OCI-LY1 (cell line): ENCODE results near the gene TRNAU1AP.

Source experiments
- EZH2 ChIP-seq: fragments of 200-600 bp; sonication (generic), shearing (Covaris generic); IDR thresholded peaks from 2 replicates; pipeline ENCODE4 v1.8.0; 2017; ENCODE audit warnings: borderline replicate concordance, mixed run types, mild to moderate bottlenecking, antibody characterized with exemption, low read length, moderate library complexity, mixed read lengths
- TF ChIP-seq, protein P1 (sequence below): fragments of 200-600 bp; sonication (generic), shearing (Covaris generic); IDR thresholded peaks from 2 replicates; pipeline ENCODE4 v1.5.1; 2017; ENCODE audit warnings: mild to moderate bottlenecking, antibody characterized with exemption, low read length, moderate library complexity, mixed read lengths

DNA sequence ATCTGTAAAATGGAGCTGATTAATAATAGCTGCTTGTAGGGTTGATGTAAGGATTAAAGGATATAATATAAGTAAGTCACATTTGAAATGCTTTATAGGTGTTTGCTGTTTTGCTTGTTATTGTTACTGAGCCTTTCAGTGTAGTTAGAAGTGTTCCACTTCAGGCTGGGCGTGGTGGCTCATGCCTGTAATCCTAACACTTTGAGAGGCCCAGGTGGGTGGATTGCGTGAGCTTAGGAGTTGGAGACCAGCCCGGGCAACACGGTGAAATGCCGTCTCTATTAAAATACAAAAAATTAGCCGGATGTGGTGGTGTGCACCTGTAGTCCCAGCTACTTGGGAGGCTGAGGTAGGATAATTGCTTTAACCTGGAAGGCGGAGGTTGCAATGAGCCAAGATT lies 12.2 kb downstream of the TRNAU1AP start:
- TF ChIP-seq, protein P1, sequence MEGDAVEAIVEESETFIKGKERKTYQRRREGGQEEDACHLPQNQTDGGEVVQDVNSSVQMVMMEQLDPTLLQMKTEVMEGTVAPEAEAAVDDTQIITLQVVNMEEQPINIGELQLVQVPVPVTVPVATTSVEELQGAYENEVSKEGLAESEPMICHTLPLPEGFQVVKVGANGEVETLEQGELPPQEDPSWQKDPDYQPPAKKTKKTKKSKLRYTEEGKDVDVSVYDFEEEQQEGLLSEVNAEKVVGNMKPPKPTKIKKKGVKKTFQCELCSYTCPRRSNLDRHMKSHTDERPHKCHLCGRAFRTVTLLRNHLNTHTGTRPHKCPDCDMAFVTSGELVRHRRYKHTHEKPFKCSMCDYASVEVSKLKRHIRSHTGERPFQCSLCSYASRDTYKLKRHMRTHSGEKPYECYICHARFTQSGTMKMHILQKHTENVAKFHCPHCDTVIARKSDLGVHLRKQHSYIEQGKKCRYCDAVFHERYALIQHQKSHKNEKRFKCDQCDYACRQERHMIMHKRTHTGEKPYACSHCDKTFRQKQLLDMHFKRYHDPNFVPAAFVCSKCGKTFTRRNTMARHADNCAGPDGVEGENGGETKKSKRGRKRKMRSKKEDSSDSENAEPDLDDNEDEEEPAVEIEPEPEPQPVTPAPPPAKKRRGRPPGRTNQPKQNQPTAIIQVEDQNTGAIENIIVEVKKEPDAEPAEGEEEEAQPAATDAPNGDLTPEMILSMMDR = no peak
- TF ChIP-seq EZH2 = no peak
